CD4-positive, alpha-beta T cell treated with Interleukin-10 for 1 hour (primary cell): ENCODE measurements around the gene PNMA3.
"Not testable (repeated sequence)": the region's sequence is repeated elsewhere in the genome, so short reads cannot be mapped to it uniquely, and the experiment has no call there.

Source experiments
- DNase-seq: peaks from one replicate; pipeline ENCODE4 v3.0.0-alpha.2; 2020

PNMA3 gene

GRCh38 chrX:153074935-153075334 is 18.7 kb downstream of the PNMA3 start:
- DNase-seq = no peak

GRCh38 chrX:153075366-153075765 is 19.1 kb downstream of the PNMA3 start:
- no peak for DNase-seq

GRCh38 chrX:153077437-153078135 is 21.3 kb downstream of the PNMA3 start:
- DNase-seq = not testable (repeated sequence)

- DNase-seq = not testable (repeated sequence)
Observed at GRCh38 chrX:153083238-153083923, 27.1 kb downstream of the PNMA3 start.

- DNase-seq = no peak
Observed at GRCh38 chrX:153102418-153102817, 46.1 kb downstream of the PNMA3 start.

GRCh38 chrX:153104959-153105358 is 48.7 kb downstream of the PNMA3 start:
- DNase-seq = not testable (repeated sequence)

GRCh38 chrX:153106092-153106801 is 50.0 kb downstream of the PNMA3 start:
- DNase-seq = not testable (repeated sequence)
